Lower leg skin (tissue), 3 donors: ENCODE measurements around the gene ATP4A.

Experiments
- POLR2A ChIP-seq, 2 donors: fragments of 450-650 bp; IDR thresholded peaks; one replicate each; pipeline ENCODE4 v1.6.1; 2016 to 2017; ENCODE audit warnings: antibody characterized with exemption in 2 of 2, mild to moderate bottlenecking in 1 of 2, moderate library complexity in 1 of 2
- TF ChIP-seq, protein P1 (sequence below), 3 donors: fragments of 450-650 bp; IDR thresholded peaks; one replicate each; pipeline ENCODE4 v1.5.1; 2016; ENCODE audit warnings: antibody characterized with exemption in 3 of 3, mild to moderate bottlenecking in 3 of 3, moderate library complexity in 2 of 3

DNA sequence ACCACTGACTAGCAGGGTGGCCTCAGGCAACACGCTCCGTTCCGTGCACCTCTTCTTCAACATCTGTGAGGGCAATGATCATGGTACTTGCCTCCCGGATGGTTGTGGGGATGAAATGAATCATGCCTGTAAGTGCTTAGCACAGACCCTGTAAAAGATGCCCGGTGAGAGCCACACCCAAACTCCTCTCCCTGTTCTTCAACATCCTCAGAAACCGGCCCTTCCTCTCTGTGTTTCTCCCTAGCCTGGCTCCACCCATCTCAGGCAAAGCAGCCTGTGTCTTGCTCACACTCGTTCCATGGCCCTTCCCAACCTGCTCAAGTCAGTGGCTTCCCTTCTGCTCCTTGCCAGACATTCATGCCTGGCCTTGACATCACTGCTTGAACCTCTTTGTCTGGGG lies 44.2 kb downstream of the ATP4A start:
- TF ChIP-seq, protein P1, sequence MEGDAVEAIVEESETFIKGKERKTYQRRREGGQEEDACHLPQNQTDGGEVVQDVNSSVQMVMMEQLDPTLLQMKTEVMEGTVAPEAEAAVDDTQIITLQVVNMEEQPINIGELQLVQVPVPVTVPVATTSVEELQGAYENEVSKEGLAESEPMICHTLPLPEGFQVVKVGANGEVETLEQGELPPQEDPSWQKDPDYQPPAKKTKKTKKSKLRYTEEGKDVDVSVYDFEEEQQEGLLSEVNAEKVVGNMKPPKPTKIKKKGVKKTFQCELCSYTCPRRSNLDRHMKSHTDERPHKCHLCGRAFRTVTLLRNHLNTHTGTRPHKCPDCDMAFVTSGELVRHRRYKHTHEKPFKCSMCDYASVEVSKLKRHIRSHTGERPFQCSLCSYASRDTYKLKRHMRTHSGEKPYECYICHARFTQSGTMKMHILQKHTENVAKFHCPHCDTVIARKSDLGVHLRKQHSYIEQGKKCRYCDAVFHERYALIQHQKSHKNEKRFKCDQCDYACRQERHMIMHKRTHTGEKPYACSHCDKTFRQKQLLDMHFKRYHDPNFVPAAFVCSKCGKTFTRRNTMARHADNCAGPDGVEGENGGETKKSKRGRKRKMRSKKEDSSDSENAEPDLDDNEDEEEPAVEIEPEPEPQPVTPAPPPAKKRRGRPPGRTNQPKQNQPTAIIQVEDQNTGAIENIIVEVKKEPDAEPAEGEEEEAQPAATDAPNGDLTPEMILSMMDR (IDR thresholded peaks at IDR 0.05): no peak
- TF ChIP-seq POLR2A (IDR thresholded peaks at IDR 0.05): no peak
